Osteoblast (primary cell): Measurements from ENCODE around the gene PRF1. TPM values are rescaled to one million over a fixed set of nuclear protein-coding genes. Genes with fewer than 3 reads are reported as not detected.

ENCODE experiments used
- DNase-seq: peaks from one replicate; pipeline ENCODE4 v3.0.0; 2011; ENCODE audit warnings: low spot score, mixed read lengths; ENCODE audit not compliant: insufficient read length; ENCODE audit errors: missing footprints
- H2AFZ ChIP-seq: 2 replicates; pipeline ENCODE4 v1.6.0; 2011; ENCODE audit warnings: mild to moderate bottlenecking, low read length
- H3K27ac ChIP-seq: 2 replicates; pipeline ENCODE4 v1.5.1; 2011; ENCODE audit warnings: mild to moderate bottlenecking, low read depth, low read length, moderate library complexity
- H3K27me3 ChIP-seq: 2 replicates; pipeline ENCODE4 v1.6.0; 2012; ENCODE audit warnings: mild to moderate bottlenecking, control low read depth, inconsistent platforms, low read length, moderate library complexity; ENCODE audit not compliant: insufficient read depth
- H3K36me3 ChIP-seq: 2 replicates; pipeline ENCODE4 v1.5.1; 2011; ENCODE audit warnings: mild to moderate bottlenecking, low read length, control low read depth, moderate library complexity; ENCODE audit not compliant: insufficient read depth
- H3K4me1 ChIP-seq: 2 replicates; pipeline ENCODE4 v1.5.1; 2011; ENCODE audit warnings: mild to moderate bottlenecking, low read length, control low read depth, moderate library complexity; ENCODE audit not compliant: insufficient read depth
- H3K4me2 ChIP-seq: 2 replicates; pipeline ENCODE4 v1.6.0; 2011; ENCODE audit warnings: mild to moderate bottlenecking, low read length; ENCODE audit not compliant: insufficient read depth
- H3K4me3 ChIP-seq: fragments of 200-600 bp; sonication (generic); 3 replicates; pipeline ENCODE4 v1.5.1; 2012; ENCODE audit warnings: mild to moderate bottlenecking, low read length, inconsistent platforms; ENCODE audit not compliant: insufficient read depth
- H3K79me2 ChIP-seq: 2 replicates; pipeline ENCODE4 v1.6.0; 2012; ENCODE audit warnings: mild to moderate bottlenecking, low read length, control low read depth, inconsistent platforms; ENCODE audit not compliant: insufficient read depth
- H3K9me3 ChIP-seq: 2 replicates; pipeline ENCODE4 v1.5.1; 2011; ENCODE audit warnings: low read depth, low read length, control low read depth
- H4K20me1 ChIP-seq: 2 replicates; pipeline ENCODE4 v1.6.0; 2012; ENCODE audit warnings: mild to moderate bottlenecking, low read length, control low read depth; ENCODE audit not compliant: insufficient read depth
- total RNA-seq: library from RNA; depleted of rRNA; stranded (reverse); fragments of >200 nt; gene quantifications from 2 replicates; pipeline ENCODE4 v1.2.3, GENCODE V29; 2012
- TF ChIP-seq, protein P1 (sequence below): IDR thresholded peaks from 2 replicates; pipeline ENCODE4 v1.5.1; 2011; ENCODE audit warnings: mild to moderate bottlenecking, low read depth, low read length, moderate library complexity; ENCODE audit errors: extremely low read depth

The PRF1 gene
- total RNA-seq, 1 donor: not detected

DNA sequence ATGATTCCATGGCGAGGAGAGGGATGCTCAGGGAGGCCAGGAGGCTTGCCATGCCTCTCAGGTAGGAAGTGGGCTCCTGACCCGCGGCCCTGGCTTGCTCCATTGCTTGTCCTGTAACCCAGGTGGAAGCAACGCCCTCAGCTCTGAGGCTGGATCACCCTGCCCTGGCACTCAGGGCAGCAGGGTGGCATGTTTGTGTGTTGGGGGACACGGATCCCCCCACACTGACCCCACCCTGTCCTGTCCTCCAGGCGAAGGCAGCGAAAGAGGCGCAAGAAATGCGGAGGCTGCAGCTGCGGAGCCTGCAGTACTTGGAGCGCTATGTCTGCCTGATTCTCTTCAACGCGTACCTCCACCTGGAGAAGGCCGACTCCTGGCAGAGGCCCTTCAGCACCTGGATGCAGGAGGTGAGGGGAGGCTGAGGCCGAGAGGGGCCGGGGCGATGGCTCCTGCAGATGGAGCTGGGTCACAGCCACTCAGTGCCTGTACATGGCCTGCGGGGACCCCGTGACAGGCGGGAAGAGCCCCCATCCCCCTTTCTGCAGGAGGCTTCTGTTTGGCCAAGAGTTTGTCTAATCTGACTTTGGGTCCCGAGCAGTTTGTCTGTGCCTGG, 38.3 kb downstream of the PRF1 start:
- Histone ChIP-seq H4K20me1 (no peaks in the 10 kb centered on the region), H2AFZ (no peak overlapping the region), H3K4me1 (peaks cover under 1% of the 10 kb centered on the region), H3K9me3 (no peaks in the 10 kb centered on the region), H3K4me2 (no peak overlapping the region), H3K27me3 (no peaks in the 10 kb centered on the region), H3K27ac (no peak overlapping the region), H3K36me3 (no peaks in the 10 kb centered on the region), H3K79me2 (no peaks in the 10 kb centered on the region), H3K4me3 (no peak overlapping the region)
- DNase-seq: peak; percentile 6
- TF ChIP-seq, protein P1, sequence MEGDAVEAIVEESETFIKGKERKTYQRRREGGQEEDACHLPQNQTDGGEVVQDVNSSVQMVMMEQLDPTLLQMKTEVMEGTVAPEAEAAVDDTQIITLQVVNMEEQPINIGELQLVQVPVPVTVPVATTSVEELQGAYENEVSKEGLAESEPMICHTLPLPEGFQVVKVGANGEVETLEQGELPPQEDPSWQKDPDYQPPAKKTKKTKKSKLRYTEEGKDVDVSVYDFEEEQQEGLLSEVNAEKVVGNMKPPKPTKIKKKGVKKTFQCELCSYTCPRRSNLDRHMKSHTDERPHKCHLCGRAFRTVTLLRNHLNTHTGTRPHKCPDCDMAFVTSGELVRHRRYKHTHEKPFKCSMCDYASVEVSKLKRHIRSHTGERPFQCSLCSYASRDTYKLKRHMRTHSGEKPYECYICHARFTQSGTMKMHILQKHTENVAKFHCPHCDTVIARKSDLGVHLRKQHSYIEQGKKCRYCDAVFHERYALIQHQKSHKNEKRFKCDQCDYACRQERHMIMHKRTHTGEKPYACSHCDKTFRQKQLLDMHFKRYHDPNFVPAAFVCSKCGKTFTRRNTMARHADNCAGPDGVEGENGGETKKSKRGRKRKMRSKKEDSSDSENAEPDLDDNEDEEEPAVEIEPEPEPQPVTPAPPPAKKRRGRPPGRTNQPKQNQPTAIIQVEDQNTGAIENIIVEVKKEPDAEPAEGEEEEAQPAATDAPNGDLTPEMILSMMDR: no peak

DNA sequence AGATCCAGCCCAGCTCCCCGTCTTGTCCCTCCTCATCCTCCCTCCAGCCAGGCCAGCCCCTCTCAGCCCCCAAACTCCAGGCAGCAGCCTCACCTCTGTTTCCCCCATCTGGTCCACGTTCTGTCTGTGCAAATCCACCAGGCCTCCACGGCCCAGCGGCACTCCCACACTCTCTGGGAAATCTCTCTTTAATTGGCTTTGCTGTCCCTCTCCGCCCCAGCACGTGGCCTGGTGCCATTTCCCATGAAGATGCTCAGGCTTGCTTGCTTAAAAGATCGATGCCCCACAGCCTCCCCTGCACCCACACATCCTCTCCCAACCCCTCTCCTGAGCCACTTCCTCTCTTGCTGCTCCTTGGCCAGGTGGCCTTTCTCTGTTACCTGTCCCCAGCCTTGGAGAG, 39.3 kb downstream of the PRF1 start:
- no peaks in the 10 kb centered on the region for H3K36me3 ChIP-seq
- H3K79me2 ChIP-seq: no peaks in the 10 kb centered on the region
- TF ChIP-seq, protein P1: no peak
- peaks cover 4% of the 10 kb centered on the region for H3K4me1 ChIP-seq
- no peak overlapping the region for H3K27ac ChIP-seq
- no peak overlapping the region for H3K4me2 ChIP-seq
- no peaks in the 10 kb centered on the region for H3K9me3 ChIP-seq
- H4K20me1 ChIP-seq: no peaks in the 10 kb centered on the region
- no peaks in the 10 kb centered on the region for H3K27me3 ChIP-seq
- no peak overlapping the region for H3K4me3 ChIP-seq
- DNase-seq: peak; percentile 72
- no peak overlapping the region for H2AFZ ChIP-seq

DNA sequence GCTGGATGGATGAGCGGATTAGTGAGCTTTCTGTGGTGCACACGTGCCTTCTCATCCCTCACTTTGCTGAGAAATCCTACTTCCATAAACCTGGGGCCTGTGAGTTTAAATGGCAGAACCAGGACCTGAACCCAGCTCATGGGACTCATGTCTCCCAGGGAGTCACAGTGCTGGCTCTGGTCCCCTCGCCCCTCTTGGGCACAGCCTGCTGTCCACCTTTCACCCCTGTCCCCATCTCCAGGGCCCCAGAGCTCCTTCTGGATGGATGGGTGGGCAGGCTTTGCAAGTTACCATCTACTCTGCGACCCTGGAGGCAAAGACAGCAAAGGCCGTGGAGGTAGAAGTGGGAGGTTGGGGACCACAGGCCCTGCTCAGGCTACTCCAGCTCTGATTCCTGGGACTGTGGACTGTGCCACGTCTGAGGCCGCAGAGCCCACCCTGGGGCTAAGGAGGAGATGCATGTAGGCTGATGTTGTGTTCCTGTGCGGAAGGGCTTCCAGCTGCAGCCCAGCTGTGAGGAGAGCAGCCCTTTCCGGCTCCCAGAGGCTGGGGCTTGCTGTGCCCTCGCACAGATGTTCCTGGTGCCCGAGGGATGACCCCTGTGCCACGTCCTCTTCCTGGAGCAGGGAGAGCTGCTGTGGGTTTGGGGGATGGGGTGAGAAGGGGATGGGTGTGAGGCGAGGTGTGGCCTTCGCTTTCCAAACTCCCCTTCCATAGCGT, 40.3 kb downstream of the PRF1 start:
- Histone ChIP-seq H3K9me3 (no peaks in the 10 kb centered on the region), H3K36me3 (no peaks in the 10 kb centered on the region), H3K4me2 (no peak overlapping the region), H3K79me2 (no peaks in the 10 kb centered on the region), H3K27me3 (no peaks in the 10 kb centered on the region), H3K27ac (no peak overlapping the region), H2AFZ (no peak overlapping the region), H4K20me1 (no peaks in the 10 kb centered on the region), H3K4me3 (no peak overlapping the region), H3K4me1 (peaks cover 4% of the 10 kb centered on the region)
- TF ChIP-seq, protein P1: no peak
- DNase-seq: no peak

DNA sequence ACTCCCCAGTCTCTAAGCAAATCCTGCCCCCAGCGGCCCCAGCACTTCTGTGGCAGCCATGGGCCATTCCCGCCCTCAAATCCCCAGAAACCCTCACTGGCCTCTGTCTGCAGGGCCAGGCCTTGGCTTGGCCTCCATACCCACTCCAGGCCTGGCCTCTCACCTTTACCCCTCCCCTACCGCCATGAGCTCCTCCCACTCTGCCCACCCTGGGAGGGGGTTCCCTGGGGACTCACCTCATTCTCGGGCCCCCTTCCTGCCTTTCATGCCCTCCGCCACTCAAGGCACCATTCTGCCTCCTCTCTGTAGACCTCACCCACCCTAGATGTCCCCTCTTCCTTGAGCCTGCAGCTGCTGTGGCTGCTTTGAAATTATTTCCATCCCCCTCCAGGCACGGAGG, 41.0 kb downstream of the PRF1 start:
- TF ChIP-seq, protein P1: no peak

More for the DNA sequence above, 41.0 kb downstream of the PRF1 start:
- no peak overlapping the region for H3K4me2 ChIP-seq
- H3K27me3 ChIP-seq: no peaks in the 10 kb centered on the region
- no peak overlapping the region for H3K4me3 ChIP-seq
- H2AFZ ChIP-seq: no peak overlapping the region
- H3K36me3 ChIP-seq: no peaks in the 10 kb centered on the region
- peak; percentile 21 for DNase-seq
- H3K79me2 ChIP-seq: no peaks in the 10 kb centered on the region
- H4K20me1 ChIP-seq: no peaks in the 10 kb centered on the region
- H3K9me3 ChIP-seq: no peaks in the 10 kb centered on the region
- peaks cover 4% of the 10 kb centered on the region for H3K4me1 ChIP-seq
- no peak overlapping the region for H3K27ac ChIP-seq
